ENCODE results near the gene CYP2W1. TPM values are rescaled to one million over a fixed set of nuclear protein-coding genes. Genes with fewer than 3 reads are reported as not detected.

The CYP2W1 gene
- total RNA-seq, 1 donor from 2014 or later: not detected

GRCh38 chr7:1015196-1016121 lies 32.5 kb downstream of the CYP2W1 start:
- H3K27ac ChIP-seq (ENCODE audit: low read depth, low read length): no peak overlapping the region
- H2AFZ ChIP-seq (ENCODE audit: low read depth, low read length): no peak overlapping the region
- peaks cover 59% of the 10 kb centered on the region for H4K20me1 ChIP-seq (ENCODE audit: insufficient read depth, low read length)
- Mint-ChIP-seq H3K4me1 (ENCODE audit: low read depth, unreplicated experiment) (peaks cover 8% of the 10 kb centered on the region), H3K27ac (ENCODE audit: unreplicated experiment) (peak overlapping the region; percentile 58), H3K36me3 (ENCODE audit: low read depth, unreplicated experiment) (peaks cover 5% of the 10 kb centered on the region), H3K9me3 (ENCODE audit: unreplicated experiment) (no peaks in the 10 kb centered on the region), H3K4me3 (ENCODE audit: unreplicated experiment) (no peak overlapping the region), H3K27me3 (ENCODE audit: low read depth, unreplicated experiment) (no peaks in the 10 kb centered on the region)
- no peaks in the 10 kb centered on the region for H3K9me3 ChIP-seq (ENCODE audit: insufficient read depth, low read depth, low read length)
- no peaks in the 10 kb centered on the region for H3K4me1 ChIP-seq (ENCODE audit: insufficient read depth, low read length)
- no peak overlapping the region for H3K4me3 ChIP-seq (ENCODE audit: insufficient read depth, low read depth, low read length)
- FAIRE-seq: no peak
- TF ChIP-seq CTCF (IDR thresholded peaks at IDR 0.05; ENCODE audit: insufficient read depth, low read depth, low read length): no peak
- TF ChIP-seq EZH2 (IDR thresholded peaks at IDR 0.05; ENCODE audit: insufficient read depth, low read length): no peak
- H3K27me3 ChIP-seq (ENCODE audit: insufficient read depth, low read length): no peaks in the 10 kb centered on the region
- no peak overlapping the region for H3K9ac ChIP-seq (ENCODE audit: low read length)
- no peak overlapping the region for H3K4me2 ChIP-seq (ENCODE audit: low read length)
- DNase-seq (ENCODE audit: low read depth): no peak
- H3K36me3 ChIP-seq (ENCODE audit: insufficient read depth, low read length): no peaks in the 10 kb centered on the region
- peaks cover 41% of the 10 kb centered on the region for H3K79me2 ChIP-seq (ENCODE audit: insufficient read depth, low read length)

- no peak overlapping the region for H3K4me3 ChIP-seq (ENCODE audit: insufficient read depth, low read depth, low read length)
- no peak for DNase-seq (ENCODE audit: low read depth)
- no peak overlapping the region for H2AFZ ChIP-seq (ENCODE audit: low read depth, low read length)
- Mint-ChIP-seq H3K9me3 (ENCODE audit: unreplicated experiment) (no peaks in the 10 kb centered on the region), H3K4me3 (ENCODE audit: unreplicated experiment) (no peak overlapping the region), H3K27me3 (ENCODE audit: low read depth, unreplicated experiment) (no peaks in the 10 kb centered on the region), H3K4me1 (ENCODE audit: low read depth, unreplicated experiment) (peaks cover 8% of the 10 kb centered on the region), H3K36me3 (ENCODE audit: low read depth, unreplicated experiment) (peaks cover 13% of the 10 kb centered on the region), H3K27ac (ENCODE audit: unreplicated experiment) (no peak overlapping the region)
- H3K27ac ChIP-seq (ENCODE audit: low read depth, low read length): no peak overlapping the region
- no peaks in the 10 kb centered on the region for H3K27me3 ChIP-seq (ENCODE audit: insufficient read depth, low read length)
- H3K9me3 ChIP-seq (ENCODE audit: insufficient read depth, low read depth, low read length): no peaks in the 10 kb centered on the region
- peaks cover 43% of the 10 kb centered on the region for H3K79me2 ChIP-seq (ENCODE audit: insufficient read depth, low read length)
- H3K9ac ChIP-seq (ENCODE audit: low read length): no peak overlapping the region
- no peak overlapping the region for H3K4me2 ChIP-seq (ENCODE audit: low read length)
- H3K4me1 ChIP-seq (ENCODE audit: insufficient read depth, low read length): no peaks in the 10 kb centered on the region
- no peaks in the 10 kb centered on the region for H3K36me3 ChIP-seq (ENCODE audit: insufficient read depth, low read length)
- peaks cover 62% of the 10 kb centered on the region for H4K20me1 ChIP-seq (ENCODE audit: insufficient read depth, low read length)
- no peak for TF ChIP-seq EZH2 (IDR thresholded peaks at IDR 0.05; ENCODE audit: insufficient read depth, low read length)
- TF ChIP-seq CTCF (IDR thresholded peaks at IDR 0.05; ENCODE audit: insufficient read depth, low read depth, low read length): no peak
- no peak for FAIRE-seq
These were observed 33.9 kb downstream of the CYP2W1 start for GRCh38 chr7:1016577-1017531.
